OCI-LY1 (cell line): ENCODE measurements around the gene RAB5IF.

Experiments used
- H2AFZ ChIP-seq: fragments of 200-600 bp; sonication (generic), shearing (Covaris generic); 2 replicates; pipeline ENCODE4 v1.6.0; 2014; ENCODE audit warnings: antibody characterized with exemption, mild to moderate bottlenecking, low read length
- H3F3A ChIP-seq: fragments of 200-600 bp; sonication (generic), shearing (Covaris generic); 2 replicates; pipeline ENCODE4 v1.6.0; 2014; ENCODE audit warnings: mild to moderate bottlenecking, antibody characterized with exemption, low read length, moderate library complexity; ENCODE audit not compliant: insufficient read depth
- H3K27ac ChIP-seq: fragments of 200-600 bp; sonication (generic); 2 replicates; pipeline ENCODE4 v1.5.1; 2014; ENCODE audit warnings: low read length, mixed run types, mild to moderate bottlenecking, low read depth; ENCODE audit not compliant: poor library complexity, severe bottlenecking
- H3K27me3 ChIP-seq: fragments of 200-600 bp; sonication (generic); 2 replicates; pipeline ENCODE4 v1.6.0; 2014; ENCODE audit warnings: antibody characterized with exemption, mild to moderate bottlenecking, low read length, moderate library complexity; ENCODE audit not compliant: insufficient read depth
- H3K36me3 ChIP-seq: fragments of 200-600 bp; sonication (generic); 2 replicates; pipeline ENCODE4 v1.6.1; 2014; ENCODE audit warnings: mild to moderate bottlenecking, antibody characterized with exemption, low read length, moderate library complexity, mixed read lengths; ENCODE audit not compliant: insufficient read depth
- H3K4me1 ChIP-seq: fragments of 200-600 bp; sonication (generic); 2 replicates; pipeline ENCODE4 v1.5.1; 2014; ENCODE audit warnings: mild to moderate bottlenecking, low read length, moderate library complexity; ENCODE audit not compliant: insufficient read depth, severe bottlenecking
- H3K4me2 ChIP-seq: fragments of 200-600 bp; sonication (generic), shearing (Covaris generic); 2 replicates; pipeline ENCODE4 v1.6.1; 2014; ENCODE audit warnings: low read length
- H3K4me3 ChIP-seq: fragments of 200-600 bp; sonication (generic); 2 replicates; pipeline ENCODE4 v1.5.1; 2014; ENCODE audit warnings: low read length, low read depth, mild to moderate bottlenecking, mixed read lengths; ENCODE audit not compliant: poor library complexity, severe bottlenecking
- H3K79me2 ChIP-seq: fragments of 200-600 bp; shearing (Covaris generic); 2 replicates; pipeline ENCODE4 v1.6.1; 2016; ENCODE audit warnings: mixed run types, low read length, mixed read lengths; ENCODE audit not compliant: insufficient read depth
- H3K9ac ChIP-seq: fragments of 200-600 bp; sonication (generic), shearing (Covaris generic); 2 replicates; pipeline ENCODE4 v1.6.1; 2014; ENCODE audit warnings: mild to moderate bottlenecking, low read length, mixed read lengths
- H3K9me2 ChIP-seq: fragments of 200-600 bp; sonication (generic), shearing (Covaris generic); 2 replicates; pipeline ENCODE4 v1.6.1; 2014; ENCODE audit warnings: low read depth, mild to moderate bottlenecking, low read length, mixed read lengths
- H3K9me3 ChIP-seq: fragments of 200-600 bp; shearing (Covaris generic); 2 replicates; pipeline ENCODE4 v1.6.1; 2014; ENCODE audit warnings: low read length, mixed read lengths
- H4K20me1 ChIP-seq: fragments of 200-600 bp; sonication (generic), shearing (Covaris generic); 2 replicates; pipeline ENCODE4 v1.6.0; 2016; ENCODE audit warnings: mild to moderate bottlenecking, low read length; ENCODE audit not compliant: insufficient read depth
- CTCF ChIP-seq: fragments of 200-600 bp; sonication (generic), shearing (Covaris generic); IDR thresholded peaks from 2 replicates; pipeline ENCODE4 v1.5.1; 2017; ENCODE audit warnings: mild to moderate bottlenecking, antibody characterized with exemption, low read length, moderate library complexity, mixed read lengths
- EZH2 ChIP-seq: fragments of 200-600 bp; sonication (generic), shearing (Covaris generic); IDR thresholded peaks from 2 replicates; pipeline ENCODE4 v1.8.0; 2017; ENCODE audit warnings: borderline replicate concordance, mixed run types, mild to moderate bottlenecking, antibody characterized with exemption, low read length, moderate library complexity, mixed read lengths

RAB5IF gene

GRCh38 chr20:36653456-36653855 is 47.9 kb downstream of the RAB5IF start:
- Histone ChIP-seq H3K79me2 (no peaks in the 10 kb centered on the region), H3F3A (no peaks in the 10 kb centered on the region), H3K9me3 (no peaks in the 10 kb centered on the region), H3K4me2 (no peak overlapping the region), H3K36me3 (peaks cover 4% of the 10 kb centered on the region; the same call in 1 of the 2 replicates), H3K9me2 (no peaks in the 10 kb centered on the region), H3K4me1 (no peaks in the 10 kb centered on the region), H4K20me1 (no peaks in the 10 kb centered on the region), H3K9ac (no peak overlapping the region), H2AFZ (no peak overlapping the region), H3K27me3 (no peaks in the 10 kb centered on the region), H3K4me3 (no peak overlapping the region), H3K27ac (no peak overlapping the region)
- TF ChIP-seq EZH2, result no peak
- no peak for TF ChIP-seq CTCF

DNA sequence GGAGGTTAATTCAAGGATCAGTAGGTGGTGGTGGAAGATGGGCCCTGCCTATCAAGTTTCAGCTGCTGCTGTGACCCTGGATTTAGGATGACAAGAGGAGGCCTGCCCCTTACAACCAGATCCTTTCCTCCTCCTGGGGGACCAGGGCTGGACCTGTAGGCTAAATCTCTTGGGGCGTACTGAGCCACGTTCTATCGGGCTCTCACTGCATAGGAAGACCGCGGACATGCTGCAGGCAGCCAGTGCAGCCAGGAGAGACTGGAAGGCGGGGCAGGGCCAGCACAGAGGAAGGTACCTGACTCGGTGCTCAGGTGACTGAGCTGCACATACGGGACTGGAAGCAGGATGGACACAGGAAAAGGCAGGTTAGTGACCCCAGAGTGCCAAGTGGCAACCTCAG is 48.9 kb downstream of the RAB5IF start:
- Histone ChIP-seq H3F3A (no peaks in the 10 kb centered on the region), H3K27me3 (no peaks in the 10 kb centered on the region), H3K79me2 (no peaks in the 10 kb centered on the region), H3K27ac (no peak overlapping the region), H3K9me2 (no peaks in the 10 kb centered on the region), H3K4me2 (no peak overlapping the region), H3K36me3 (peaks cover 4% of the 10 kb centered on the region; the same call in 1 of the 2 replicates), H3K4me3 (no peak overlapping the region), H4K20me1 (no peaks in the 10 kb centered on the region), H3K4me1 (no peaks in the 10 kb centered on the region), H2AFZ (no peak overlapping the region), H3K9me3 (no peaks in the 10 kb centered on the region), H3K9ac (no peak overlapping the region)
- TF ChIP-seq EZH2, result no peak
- TF ChIP-seq CTCF, result no peak

DNA sequence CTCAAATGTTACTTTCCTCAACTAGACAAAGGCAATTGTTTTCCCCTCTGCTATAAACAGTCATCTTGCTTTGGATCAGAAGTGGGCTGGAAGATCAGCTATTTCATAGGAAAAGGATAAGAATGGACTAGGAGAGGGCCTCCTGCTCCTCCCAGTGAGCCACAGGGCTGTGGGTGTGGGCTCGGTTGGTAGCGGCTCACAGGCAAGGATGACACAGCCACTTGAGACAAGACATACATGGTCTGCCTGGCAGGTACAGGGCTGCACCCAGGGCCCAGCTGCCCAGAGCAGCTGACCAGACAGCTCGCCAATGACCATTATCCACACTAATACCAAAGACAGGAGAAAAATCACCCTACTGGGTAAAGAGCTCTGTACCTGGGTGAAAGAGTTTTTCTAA is 49.4 kb downstream of the RAB5IF start:
- no peak overlapping the region for H3K4me3 ChIP-seq
- no peak overlapping the region for H3K9ac ChIP-seq
- H4K20me1 ChIP-seq, result no peaks in the 10 kb centered on the region
- no peak overlapping the region for H3K4me2 ChIP-seq
- no peaks in the 10 kb centered on the region for H3K9me3 ChIP-seq
- H3K27me3 ChIP-seq, result no peaks in the 10 kb centered on the region
- H3K9me2 ChIP-seq, result no peaks in the 10 kb centered on the region
- no peak overlapping the region for H2AFZ ChIP-seq
- no peak overlapping the region for H3K27ac ChIP-seq
- H3K36me3 ChIP-seq, result peaks cover 4% of the 10 kb centered on the region; the same call in 1 of the 2 replicates
- no peak for TF ChIP-seq EZH2
- no peak for TF ChIP-seq CTCF
- H3K4me1 ChIP-seq, result no peaks in the 10 kb centered on the region
- H3F3A ChIP-seq, result no peaks in the 10 kb centered on the region
- H3K79me2 ChIP-seq, result no peaks in the 10 kb centered on the region
